NCI-H146 (cell line): Measurements from ENCODE around the gene C1orf115.
A peak's percentile ranks its signal among the peaks of the same experiment; 100 is the strongest.
"Not testable (repeated sequence)": the region's sequence is repeated elsewhere in the genome, so short reads cannot be mapped to it uniquely, and the experiment has no call there.

Experiments used
- DNase-seq: peaks from one replicate; lab custom pipeline; 2025; lab: John Stamatoyannopoulos, UW

The C1orf115 gene

DNA sequence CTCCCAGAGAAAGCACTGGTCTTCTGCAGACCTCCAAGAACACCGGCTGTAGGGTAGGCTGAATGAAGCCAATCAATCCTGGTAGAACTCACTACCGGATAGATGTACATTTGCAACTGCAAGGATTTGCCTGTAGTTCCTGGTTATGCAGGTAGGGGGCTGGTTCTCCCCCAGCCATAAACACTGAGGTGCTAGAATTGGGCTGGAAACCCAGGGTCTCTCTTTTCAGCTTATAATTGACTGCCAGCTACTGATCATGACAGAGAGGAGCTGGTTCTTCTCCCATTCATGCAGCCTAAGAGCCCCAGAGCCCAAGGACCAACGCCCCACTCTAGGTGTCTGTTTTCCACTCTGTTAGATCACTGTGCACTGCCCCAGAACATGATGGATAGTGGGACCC lies 36.5 kb downstream of the C1orf115 start:
- no peak for DNase-seq

DNA sequence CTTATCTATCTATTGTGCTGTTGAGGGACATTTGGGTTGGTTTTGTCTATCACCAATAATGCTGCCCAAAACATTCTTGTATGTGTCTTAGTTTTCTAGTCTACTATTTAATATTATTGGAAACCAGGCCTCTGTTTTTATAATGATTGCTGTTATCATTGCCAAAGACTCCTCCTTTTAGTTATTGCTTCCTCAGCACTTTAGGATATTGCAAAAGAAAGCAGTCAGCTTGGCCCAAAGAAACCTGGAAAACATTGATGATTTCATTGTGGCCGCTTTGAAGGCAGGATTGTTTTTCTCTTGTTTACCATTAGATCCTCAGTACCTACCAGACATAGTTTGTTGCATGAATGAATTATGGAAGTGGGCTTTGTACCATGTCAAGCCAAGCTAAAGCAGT lies 37.4 kb downstream of the C1orf115 start:
- DNase-seq, result no peak

DNA sequence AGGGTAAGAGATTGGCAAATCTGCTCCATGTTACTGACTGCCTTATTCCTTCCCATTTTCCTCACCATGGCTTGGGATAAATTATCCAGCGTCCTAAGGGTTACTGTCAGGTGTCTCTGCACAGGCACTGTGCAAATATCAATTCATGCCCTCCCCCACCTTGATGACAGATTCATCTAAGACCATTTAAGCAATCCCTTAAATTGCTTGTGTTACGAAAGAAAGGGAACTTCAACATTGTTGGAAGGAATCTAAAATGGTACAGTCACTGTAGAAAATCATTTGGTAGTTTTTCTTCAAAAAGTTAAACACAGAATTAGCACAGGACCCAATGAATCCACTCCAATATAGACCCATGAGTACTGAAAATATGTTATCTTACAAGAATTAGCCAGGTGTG lies 40.3 kb downstream of the C1orf115 start:
- DNase-seq, result no peak

DNA sequence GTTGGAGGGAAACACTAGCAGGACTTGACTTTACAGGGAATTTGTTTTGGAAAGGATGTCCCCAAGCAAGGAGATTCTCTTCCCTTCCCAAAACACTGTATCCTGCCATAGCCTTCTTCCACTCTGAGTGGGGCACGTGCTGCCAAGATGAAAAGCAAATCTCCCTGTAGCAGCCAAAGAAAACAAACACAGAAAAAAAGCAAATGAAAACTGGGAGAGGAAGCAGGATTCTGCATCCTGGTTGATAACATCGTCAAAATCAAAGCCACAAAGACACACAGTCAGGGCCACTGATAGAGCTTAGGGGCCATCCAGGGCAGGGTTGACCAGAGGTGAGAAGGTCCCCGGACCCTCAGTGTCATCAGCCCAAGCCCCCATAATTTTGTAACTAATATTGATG lies 42.0 kb downstream of the C1orf115 start:
- DNase-seq, result no peak

DNA sequence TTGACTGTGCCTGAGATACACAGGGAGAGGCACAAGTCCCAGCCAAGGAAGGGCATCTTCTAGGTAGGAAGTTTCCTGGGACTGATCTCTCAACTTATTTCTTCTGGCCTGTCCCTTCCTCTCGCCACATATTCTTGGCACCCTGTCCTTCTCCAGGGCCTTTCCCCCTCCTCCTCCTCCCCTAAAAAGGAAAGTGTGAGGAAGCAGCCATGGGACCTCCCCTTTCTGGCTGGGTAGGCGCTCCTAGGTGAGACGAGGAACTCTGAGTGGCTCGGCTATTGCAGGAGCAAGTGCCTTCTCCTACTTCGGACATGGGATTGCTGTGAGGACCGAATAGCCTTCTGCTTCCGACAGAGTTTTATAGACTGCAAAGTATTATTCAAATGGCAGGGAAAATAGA lies 42.5 kb downstream of the C1orf115 start:
- no peak for DNase-seq

DNA sequence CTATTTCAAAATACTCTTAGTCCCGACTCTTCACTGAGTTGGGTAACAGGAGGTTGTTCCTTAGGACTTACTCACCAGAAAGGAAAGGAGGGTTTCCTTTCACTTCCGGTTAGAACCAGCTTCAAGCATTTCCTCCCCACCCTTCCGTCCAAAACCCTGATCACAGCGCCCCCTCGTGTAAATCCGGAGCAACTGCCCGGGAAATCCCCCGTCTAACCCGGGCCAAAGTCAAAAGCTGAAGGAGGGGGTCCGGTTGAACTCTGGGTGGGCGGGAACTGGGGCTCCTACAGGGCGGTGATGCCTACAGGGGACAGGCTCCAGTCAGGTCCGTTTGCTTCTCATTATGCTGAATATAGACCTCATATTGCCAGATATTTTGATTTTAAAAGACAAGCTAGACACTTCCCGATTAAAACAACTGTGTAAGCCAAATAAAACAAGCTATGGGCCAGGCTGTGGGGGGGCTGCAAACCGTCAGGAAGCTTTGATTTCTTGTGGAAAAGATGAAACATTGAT lies 43.0 kb downstream of the C1orf115 start:
- DNase-seq, result peak; percentile 20

DNA sequence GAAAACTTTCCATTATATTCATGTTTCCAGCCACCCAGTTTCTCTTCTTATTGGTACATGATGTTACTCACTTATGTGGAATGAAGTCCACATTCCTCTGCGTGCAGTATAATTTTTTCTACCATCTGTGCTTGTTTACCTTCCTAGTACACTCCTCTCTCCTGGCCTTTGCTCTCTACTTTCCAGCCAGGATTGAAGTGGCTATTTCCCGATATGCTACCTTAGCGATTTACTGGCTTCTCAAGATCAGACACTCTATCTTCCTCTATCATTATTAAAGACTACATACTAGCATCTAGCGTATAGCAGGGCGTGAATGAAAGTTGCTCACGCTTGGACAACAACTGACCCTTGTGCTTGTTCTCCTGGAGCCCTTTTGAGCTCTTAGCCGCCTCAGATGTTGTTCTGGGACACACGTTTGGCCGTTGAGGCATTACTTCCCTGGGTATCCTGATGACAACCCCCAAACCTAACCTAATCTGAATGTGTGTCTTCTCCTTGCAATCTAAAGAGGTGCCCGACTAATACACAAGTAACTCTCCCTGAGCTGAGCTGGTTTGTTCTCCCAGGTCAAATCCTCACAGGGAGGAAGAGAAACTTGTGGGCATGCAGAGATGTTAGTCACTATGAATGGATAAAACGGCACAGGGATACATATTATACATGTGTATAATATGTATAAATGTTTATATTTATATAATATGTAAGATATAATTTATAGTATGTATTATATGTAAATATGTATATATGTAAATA lies 44.6 kb downstream of the C1orf115 start:
- DNase-seq, result no peak

DNA sequence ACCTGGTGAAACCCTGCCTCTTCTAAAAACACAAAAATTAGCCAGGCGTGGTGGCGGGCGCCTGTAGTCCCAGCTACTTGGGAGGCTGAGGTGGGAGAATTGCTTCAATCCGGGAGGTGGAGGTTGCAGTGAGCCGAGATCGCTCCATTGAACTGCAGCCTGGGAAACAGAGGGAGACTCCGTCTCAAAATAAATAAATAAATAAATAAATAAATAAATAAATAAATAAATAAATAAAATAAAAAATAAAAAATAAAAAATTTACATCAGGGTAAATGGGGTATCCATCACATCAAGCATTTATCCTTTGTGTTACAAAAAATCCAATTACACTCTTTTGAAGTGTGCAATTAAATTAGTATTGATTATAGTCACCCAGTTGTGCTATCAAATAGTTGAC lies 46.1 kb downstream of the C1orf115 start:
- DNase-seq, result not testable (repeated sequence)

DNA sequence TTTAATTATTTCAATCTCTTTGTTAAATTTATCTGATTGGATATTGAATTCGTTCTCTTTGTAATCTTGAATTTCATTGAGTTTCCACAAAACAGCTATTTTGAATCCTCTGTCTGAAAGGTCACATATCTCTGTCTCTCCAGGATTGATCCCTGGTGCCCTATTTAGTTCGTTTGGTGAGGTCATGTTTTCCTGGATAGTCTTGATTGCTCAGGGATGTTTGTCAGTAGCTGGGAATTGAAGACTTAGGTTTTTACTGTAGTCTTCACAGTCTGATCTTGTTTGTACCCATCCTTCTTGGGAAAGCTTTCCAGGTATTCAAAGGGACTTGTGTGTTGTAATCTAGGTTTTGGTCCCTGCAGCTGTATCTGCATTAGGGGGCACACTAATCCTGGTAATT lies 51.2 kb downstream of the C1orf115 start:
- DNase-seq, result no peak

DNA sequence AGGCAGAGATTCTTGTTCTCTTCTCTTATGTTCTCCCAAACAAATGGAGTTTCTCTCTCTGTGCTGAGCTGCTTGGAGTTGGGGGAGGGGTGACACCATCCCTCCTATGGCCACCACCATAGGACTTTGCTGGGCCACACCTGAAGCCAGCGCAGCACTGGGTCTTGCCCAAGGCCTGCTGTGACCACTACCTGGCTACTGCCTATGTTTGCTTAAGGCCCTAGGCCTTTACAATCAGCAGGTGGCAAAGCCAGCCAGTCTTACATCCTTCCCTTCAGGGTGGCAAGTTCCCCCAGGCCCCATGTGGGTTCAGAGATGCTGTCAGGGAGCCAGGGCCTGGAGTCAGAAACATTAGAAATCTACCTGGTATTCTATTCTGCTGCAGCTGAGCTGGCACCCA lies 51.7 kb downstream of the C1orf115 start:
- DNase-seq, result no peak

DNA sequence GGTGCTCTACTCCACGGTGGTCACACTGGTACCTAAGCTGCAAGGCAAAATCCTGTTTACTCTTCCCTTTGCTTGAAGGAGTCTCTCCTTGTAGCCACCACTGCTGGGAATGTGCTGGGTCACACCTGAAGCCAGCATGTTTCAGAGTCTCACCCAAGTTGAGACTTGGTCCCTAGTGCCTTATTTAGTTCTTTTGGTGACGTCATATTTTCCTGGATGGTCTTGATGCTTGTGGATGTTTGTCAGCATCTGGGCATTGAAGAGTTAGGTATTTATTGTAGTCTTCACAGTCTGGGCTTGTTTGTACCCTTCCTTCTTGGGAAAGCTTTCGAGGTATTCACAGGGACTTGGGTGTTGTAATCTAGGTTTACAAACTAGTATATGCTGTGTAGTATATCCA lies 52.4 kb downstream of the C1orf115 start:
- DNase-seq, result no peak

DNA sequence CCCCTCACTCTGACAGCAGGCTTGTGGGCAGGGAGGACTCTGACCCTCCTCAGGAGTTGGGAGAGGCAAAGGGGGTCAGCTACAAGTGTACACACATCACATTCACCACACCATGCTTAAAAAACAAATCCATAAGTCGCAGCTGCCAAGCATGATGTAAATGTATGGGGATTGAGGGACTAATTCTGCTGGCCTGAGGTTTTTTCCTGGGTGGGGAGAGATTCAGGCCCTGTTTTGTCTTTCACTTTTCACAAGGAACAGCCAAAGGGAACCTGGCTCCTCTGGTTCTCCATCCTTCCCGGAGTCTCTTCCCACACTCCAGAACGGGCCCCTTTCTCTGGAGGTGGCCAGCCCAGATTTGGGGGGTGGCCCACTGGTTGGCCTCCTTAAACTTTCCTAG lies 56.7 kb downstream of the C1orf115 start:
- no peak for DNase-seq

DNA sequence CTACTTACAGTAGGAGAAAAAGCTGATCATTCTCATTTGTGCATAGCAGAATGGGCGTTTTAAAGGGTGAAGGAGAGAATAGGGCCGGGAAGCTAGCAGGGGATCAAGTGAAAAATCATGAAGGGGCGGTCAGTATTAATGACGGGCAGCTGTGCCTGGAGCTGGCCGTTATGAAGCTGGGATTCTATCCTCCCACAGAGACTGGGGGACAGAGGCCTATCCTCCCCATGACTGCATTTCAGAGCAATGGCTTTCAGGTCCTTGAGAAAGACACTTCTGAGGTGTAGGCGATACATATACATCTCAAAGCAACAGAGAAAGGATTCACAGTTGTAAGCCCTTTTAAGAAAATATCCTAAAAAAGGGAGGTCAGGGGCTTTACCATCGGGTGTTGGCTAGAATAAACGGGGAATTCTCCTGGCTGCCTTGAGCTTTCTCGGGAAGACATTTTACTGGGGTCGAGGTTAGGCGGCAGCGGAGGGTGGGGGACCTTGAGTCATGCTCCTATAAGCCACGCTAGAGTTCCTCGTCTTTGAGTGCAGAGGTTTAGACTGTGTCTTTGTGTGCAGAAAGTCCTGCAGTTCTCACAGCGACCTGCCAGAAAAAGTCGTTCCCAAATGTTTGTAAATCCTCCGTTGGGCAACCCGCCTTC lies 57.4 kb downstream of the C1orf115 start:
- DNase-seq, result no peak

DNA sequence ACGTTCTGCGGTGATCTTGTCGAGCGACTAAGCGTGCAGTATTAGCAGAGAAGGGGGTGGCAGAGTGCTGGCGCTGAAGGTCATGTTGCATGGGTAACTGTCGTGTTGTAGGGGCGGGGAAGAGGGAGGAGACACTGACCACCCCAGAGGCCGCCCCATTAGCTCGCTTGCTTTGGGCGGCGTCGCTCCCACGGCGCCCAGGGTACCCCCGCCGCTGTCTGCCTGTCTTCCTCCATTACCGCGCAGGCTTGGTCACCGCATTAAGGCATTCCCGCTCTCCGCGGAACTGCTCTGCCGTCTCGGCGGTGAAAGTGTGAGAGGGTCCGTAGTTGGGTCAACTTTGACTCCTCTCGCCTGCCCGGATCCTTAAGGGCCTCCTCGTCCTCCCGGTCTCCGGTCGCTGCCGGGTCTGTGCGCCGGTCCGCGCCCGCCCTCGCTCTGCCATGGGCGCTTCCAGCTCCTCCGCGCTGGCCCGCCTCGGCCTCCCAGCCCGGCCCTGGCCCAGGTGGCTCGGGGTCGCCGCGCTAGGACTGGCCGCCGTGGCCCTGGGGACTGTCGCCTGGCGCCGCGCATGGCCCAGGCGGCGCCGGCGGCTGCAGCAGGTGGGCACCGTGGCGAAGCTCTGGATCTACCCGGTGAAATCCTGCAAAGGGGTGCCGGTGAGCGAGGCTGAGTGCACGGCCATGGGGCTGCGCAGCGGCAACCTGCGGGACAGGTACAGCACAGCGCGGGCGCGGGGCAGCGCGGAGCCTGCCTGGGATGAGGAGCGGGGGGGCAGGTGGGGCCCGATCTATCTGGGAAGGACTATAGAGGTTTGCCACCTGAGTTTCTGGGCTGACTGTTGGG lies 58.1 kb downstream of the C1orf115 start, which contains the start of gene MTARC2:
Gene MTARC2, plus strand, starts transcription at position 234 of the 846 bp plus-strand sequence. Its CDS starts 210 bp downstream, at position 444.
- DNase-seq, result peak; percentile 69
